Activated T-cell treated with anti-CD3 and anti-CD28 coated beads, Interleukin-2, amount 50 U/mL, for 72 hours (primary cell): ENCODE measurements around the gene CD63. TPM values are rescaled to one million over a fixed set of nuclear protein-coding genes. Genes with fewer than 3 reads are reported as not detected.

Experiments
- ATAC-seq, 2 donors: fragments of 150-1000 bp; cut with Tn5 transposase; replicated peaks in 1 of 2; 2 replicates each; pipeline ENCODE4 v1.10.0; 2021; ENCODE audit warnings: moderate library complexity in 2 of 2, mild to moderate bottlenecking in 1 of 2
- DNase-seq, 2 donors: peaks; one replicate each; pipeline ENCODE4 v3.0.0; 2021 to 2022; ENCODE audit warnings: mixed read lengths in 1 of 2
- H3K27ac Mint-ChIP-seq: one replicate; pipeline ENCODE4 v1.8.0; 2022; ENCODE audit warnings: mild to moderate bottlenecking, moderate library complexity, mixed read lengths
- H3K27me3 Mint-ChIP-seq: one replicate; pipeline ENCODE4 v1.8.0; 2022; ENCODE audit warnings: low read depth, mixed read lengths
- H3K36me3 Mint-ChIP-seq, 2 donors: one replicate each; pipeline ENCODE4 v1.8.0; 2022; ENCODE audit warnings: mixed read lengths in 2 of 2, mild to moderate bottlenecking in 1 of 2; ENCODE audit not compliant: insufficient read depth in 2 of 2
- H3K4me1 Mint-ChIP-seq: one replicate; pipeline ENCODE4 v1.8.0; 2022; ENCODE audit warnings: low read depth, mixed read lengths
- H3K4me3 Mint-ChIP-seq, 2 donors: one replicate each; pipeline ENCODE4 v1.8.0; 2022; ENCODE audit warnings: mild to moderate bottlenecking in 2 of 2, mixed read lengths in 2 of 2, moderate library complexity in 2 of 2
- H3K9me3 Mint-ChIP-seq, 2 donors: one replicate each; pipeline ENCODE4 v1.8.0; 2022; ENCODE audit warnings: mixed read lengths in 2 of 2
- total RNA-seq, 2 donors: library from RNA; stranded (reverse); gene quantifications; one replicate each; pipeline ENCODE4 v1.2.3, GENCODE V29; 2022

The CD63 gene
- total RNA-seq, 2 donors from 2014 or later: 122 to 154 TPM

- Mint-ChIP-seq H3K27me3 (peaks cover 56% of the 10 kb centered on the region), H3K36me3 (no peaks in the 10 kb centered on the region), H3K9me3 (no peaks in the 10 kb centered on the region), H3K27ac (peak overlapping the region; percentile 16), H3K4me1 (peaks cover 17% of the 10 kb centered on the region), H3K4me3 (no peak overlapping the region)
- ATAC-seq (no peak), DNase-seq (no peak)
Observed at GRCh38 chr12:55679691-55680090, 49.1 kb downstream of the CD63 start.

- H3K36me3 Mint-ChIP-seq: no peaks in the 10 kb centered on the region
- no peak overlapping the region for H3K27ac Mint-ChIP-seq
- H3K4me3 Mint-ChIP-seq: no peak overlapping the region
- ATAC-seq (no peak), DNase-seq (no peak)
- peaks cover 41% of the 10 kb centered on the region for H3K27me3 Mint-ChIP-seq
- H3K9me3 Mint-ChIP-seq: no peaks in the 10 kb centered on the region
- H3K4me1 Mint-ChIP-seq: peaks cover 12% of the 10 kb centered on the region
Observed at GRCh38 chr12:55676707-55677106, 52.1 kb downstream of the CD63 start.

GRCh38 chr12:55675666-55676065 lies 53.1 kb downstream of the CD63 start:
- no peaks in the 10 kb centered on the region for H3K9me3 Mint-ChIP-seq
- peaks cover 1% of the 10 kb centered on the region for H3K4me1 Mint-ChIP-seq
- peaks cover 31% of the 10 kb centered on the region for H3K27me3 Mint-ChIP-seq
- H3K4me3 Mint-ChIP-seq: no peak overlapping the region
- DNase-seq (no peak), ATAC-seq (no peak)
- H3K36me3 Mint-ChIP-seq: no peaks in the 10 kb centered on the region
- H3K27ac Mint-ChIP-seq: no peak overlapping the region

Other genes with a start within 250 kb of the CD63 start
- gene OR6C68, start 236.6 kb downstream of the CD63 start, total RNA-seq: not detected
- gene OR6C4, start 179.4 kb downstream of the CD63 start, total RNA-seq: not detected
- not detected for gene OR2AP1, start 156.5 kb downstream of the CD63 start, total RNA-seq
- not detected for gene OR10P1, start 92.1 kb downstream of the CD63 start, total RNA-seq
- 1 to 10 TPM; 6.6 to 8.9 TPM for gene ITGA7, start 21.1 kb downstream of the CD63 start, total RNA-seq
- 100 to 1,000 TPM; 116 to 121 TPM for gene BLOC1S1, start 13.0 kb downstream of the CD63 start, total RNA-seq
- gene RDH5, start 8.6 kb downstream of the CD63 start, total RNA-seq: 1 to 10 TPM; 7.3 to 9.3 TPM
- gene GDF11, start 14.1 kb upstream of the CD63 start, total RNA-seq: 1 to 10 TPM; 3.4 to 4.8 TPM
- gene SARNP, start 88.7 kb upstream of the CD63 start, total RNA-seq: 100 to 1,000 TPM; 106 to 127 TPM
- gene ORMDL2, start 89.0 kb upstream of the CD63 start, total RNA-seq: 10 to 100 TPM; 29.5 to 33.5 TPM
- 10 to 100 TPM; 24.1 to 24.4 TPM for gene DNAJC14, start 100.6 kb upstream of the CD63 start, total RNA-seq
- gene MMP19, start 113.9 kb upstream of the CD63 start, total RNA-seq: under 1 TPM; 0.41 to 0.81 TPM
- gene PYM1, start 198.9 kb upstream of the CD63 start, total RNA-seq: 10 to 100 TPM; 35.1 to 36.6 TPM
- gene DGKA, start 202.2 kb upstream of the CD63 start, total RNA-seq: 100 to 1,000 TPM; 343 to 396 TPM
- 1 to 10 TPM in 1 of 2 donors, under 1 TPM in 1; 1.00 to 1.9 TPM for gene PMEL, start 237.0 kb upstream of the CD63 start, total RNA-seq
- 100 to 1,000 TPM in 1 of 2 donors, 10 to 100 TPM in 1; 89.2 to 103 TPM for gene CDK2, start 237.8 kb upstream of the CD63 start, total RNA-seq
- gene RAB5B, start 245.1 kb upstream of the CD63 start, total RNA-seq: 10 to 100 TPM; 49.4 to 56.6 TPM